HT1080 (cell line): ENCODE measurements around the gene MLX. TPM values are rescaled to one million over a fixed set of nuclear protein-coding genes. Genes with fewer than 3 reads are reported as not detected.
A peak's percentile ranks its signal among the peaks of the same experiment; 100 is the strongest.
"Not testable (repeated sequence)": the region's sequence is repeated elsewhere in the genome, so short reads cannot be mapped to it uniquely, and the experiment has no call there.

Source experiments
- DNase-seq: peaks from one replicate; pipeline ENCODE4 v3.0.0-alpha.2; 2015; ENCODE audit warnings: low read depth
- total RNA-seq: library from RNA; depleted of rRNA; stranded (reverse); fragments of >200 nt; shearing (Covaris generic); gene quantifications from 2 replicates; pipeline ENCODE4 v1.2.3, GENCODE V29; 2014; rRNA removed

MLX gene
- total RNA-seq, 1 experiment from 2014 or later = 37.8 TPM

DNA sequence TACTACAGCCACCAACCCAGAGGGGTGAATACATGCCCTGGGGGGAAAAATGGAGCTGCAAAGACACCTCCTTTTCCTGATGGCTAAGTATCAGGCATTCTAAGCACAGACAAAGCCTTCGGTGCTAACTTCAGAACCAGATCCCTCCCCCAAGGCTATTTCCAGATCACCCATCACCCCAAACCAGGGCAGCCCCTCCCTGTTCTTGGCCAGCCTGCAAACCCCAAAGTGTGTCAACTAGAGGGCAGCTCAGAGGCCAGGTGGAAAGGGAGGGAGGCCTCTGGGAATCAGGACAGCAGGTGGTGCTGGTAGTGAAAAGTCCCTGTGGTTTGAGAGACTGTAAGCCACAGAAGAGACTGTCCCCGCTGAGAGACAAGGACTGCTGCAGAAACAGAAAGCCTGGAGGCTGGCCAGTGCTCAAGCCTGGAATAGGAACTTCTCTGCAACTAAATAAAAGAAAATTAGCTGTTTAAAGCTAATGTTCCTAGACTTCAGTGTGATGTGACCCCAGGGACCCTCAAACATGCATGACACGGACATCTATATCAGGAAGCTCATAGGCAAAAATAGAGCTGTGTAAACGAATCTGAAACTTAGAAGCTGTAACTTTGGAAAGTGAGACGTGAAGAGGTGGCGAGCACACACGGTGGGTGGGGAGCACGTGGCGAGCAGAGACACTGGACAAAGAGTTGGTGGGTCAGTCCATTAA, 51.7 kb downstream of the MLX start:
- peak; percentile 57 for DNase-seq

DNA sequence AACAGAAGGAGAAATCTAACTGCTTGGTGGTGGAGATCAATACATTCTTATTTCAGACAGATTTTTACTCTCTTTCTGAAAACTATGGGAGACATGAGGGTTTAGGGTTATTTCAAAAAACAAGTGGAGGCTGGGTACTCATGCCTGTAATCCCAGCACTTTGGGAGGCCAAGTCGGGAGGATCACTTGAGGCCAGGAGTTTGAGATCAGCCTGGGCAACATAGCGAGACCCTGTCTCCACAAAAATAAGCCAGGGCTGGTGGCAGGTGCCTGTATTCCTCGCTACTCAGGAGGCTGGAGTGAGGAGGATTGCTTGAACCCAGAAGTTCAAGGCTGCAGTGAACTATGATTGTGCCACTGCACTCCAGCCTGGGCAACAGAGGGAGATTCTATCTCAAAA, 55.1 kb downstream of the MLX start:
- DNase-seq = not testable (repeated sequence)

Other genes starting within 250 kb of the MLX start
- 32.9 and 42.2 TPM in 2 replicates for gene STAT3, start 178.7 kb upstream of the MLX start, total RNA-seq
- 232 and 236 TPM in 2 replicates for gene CAVIN1, start 143.8 kb upstream of the MLX start, total RNA-seq
- gene ATP6V0A1, start 108.2 kb upstream of the MLX start, total RNA-seq = 11.8 and 14.8 TPM in 2 replicates
- gene NAGLU, start 30.9 kb upstream of the MLX start, total RNA-seq = 22.7 and 30.6 TPM in 2 replicates
- gene HSD17B1, start 14.2 kb upstream of the MLX start, total RNA-seq = 0.40 and 0.59 TPM in 2 replicates
- 51.7 and 56.2 TPM in 2 replicates for gene COASY, start 5.0 kb upstream of the MLX start, total RNA-seq
- 47.8 and 50.2 TPM in 2 replicates for gene PSMC3IP, start 10.6 kb downstream of the MLX start, total RNA-seq
- 30.9 and 34.0 TPM in 2 replicates for gene RETREG3, start 42.3 kb downstream of the MLX start, total RNA-seq
- gene TUBG1, start 42.6 kb downstream of the MLX start, total RNA-seq = 114 and 165 TPM in 2 replicates
- 6.8 and 9.3 TPM in 2 replicates for gene TUBG2, start 92.2 kb downstream of the MLX start, total RNA-seq
- gene PLEKHH3, start 109.9 kb downstream of the MLX start, total RNA-seq = 14.7 and 15.7 TPM in 2 replicates
- gene CCR10, start 114.7 kb downstream of the MLX start, total RNA-seq = 2.1 and 2.5 TPM in 2 replicates
- gene CNTNAP1, start 115.4 kb downstream of the MLX start, total RNA-seq = 8.6 and 9.9 TPM in 2 replicates
- gene EZH1, start 177.9 kb downstream of the MLX start, total RNA-seq = 6.1 and 6.3 TPM in 2 replicates
- 0.40 and 1.4 TPM in 2 replicates for gene RAMP2, start 194.1 kb downstream of the MLX start, total RNA-seq
- 110 and 122 TPM in 2 replicates for gene VPS25, start 206.3 kb downstream of the MLX start, total RNA-seq
- gene WNK4, start 213.5 kb downstream of the MLX start, total RNA-seq = 5.7 and 8.9 TPM in 2 replicates
- 65.2 and 97.2 TPM in 2 replicates for gene COA3, start 231.6 kb downstream of the MLX start, total RNA-seq
- gene CNTD1, start 231.8 kb downstream of the MLX start, total RNA-seq = 0.13 and 0.27 TPM in 2 replicates